ENCODE data around the gene ADAM12.

ADAM12 gene

GRCh38 chr10:126198681-126199080, 189.6 kb downstream of the ADAM12 start:
- Histone ChIP-seq H3K4me1 (ENCODE audit: control insufficient read depth in 1 of 2, insufficient read depth in 2 of 2, low read length in 2 of 2) (no peaks in the 10 kb centered on the region), H3K23ac (ENCODE audit: low read length) (no peak overlapping the region), H3K36me3 (ENCODE audit: control insufficient read depth in 1 of 2, insufficient read depth in 2 of 2, low read length in 2 of 2) (no peaks in the 10 kb centered on the region), H3K79me2 (ENCODE audit: control insufficient read depth, insufficient read depth, low read length, poor library complexity) (no peaks in the 10 kb centered on the region), H3K27ac (ENCODE audit: low read depth, low read length) (no peak overlapping the region), H3K9me3 (ENCODE audit: insufficient read depth, low read depth, low read length) (no peaks in the 10 kb centered on the region), H2AFZ (ENCODE audit: insufficient read depth, low read length, poor library complexity) (no peak overlapping the region), H3K27me3 (ENCODE audit: insufficient read depth, low read length) (peaks cover 2% of the 10 kb centered on the region), H3K18ac (ENCODE audit: low read length) (no peak overlapping the region), H4K12ac (ENCODE audit: low read depth, low read length) (no peak overlapping the region), H3K4ac (ENCODE audit: low read depth, low read length) (no peak overlapping the region), H3K4me3 (ENCODE audit: low read depth, low read length) (no peak overlapping the region), H3K14ac (ENCODE audit: low read length) (no peak overlapping the region), H4K8ac (ENCODE audit: low read depth, low read length) (no peak overlapping the region), H2AK5ac (ENCODE audit: low read length) (no peak overlapping the region), H2BK12ac (ENCODE audit: low read length) (no peak overlapping the region), H3K4me2 (ENCODE audit: low read length) (no peak overlapping the region), H3K79me1 (ENCODE audit: low read length) (no peaks in the 10 kb centered on the region), H2BK120ac (ENCODE audit: insufficient read depth, low read length, poor library complexity) (no peak overlapping the region), H3K9ac (ENCODE audit: low read length) (no peak overlapping the region), H4K91ac (ENCODE audit: low read depth, low read length) (no peak overlapping the region), H2BK5ac (ENCODE audit: low read depth, low read length, poor library complexity) (no peak overlapping the region)
- no peak for DNase-seq

DNA sequence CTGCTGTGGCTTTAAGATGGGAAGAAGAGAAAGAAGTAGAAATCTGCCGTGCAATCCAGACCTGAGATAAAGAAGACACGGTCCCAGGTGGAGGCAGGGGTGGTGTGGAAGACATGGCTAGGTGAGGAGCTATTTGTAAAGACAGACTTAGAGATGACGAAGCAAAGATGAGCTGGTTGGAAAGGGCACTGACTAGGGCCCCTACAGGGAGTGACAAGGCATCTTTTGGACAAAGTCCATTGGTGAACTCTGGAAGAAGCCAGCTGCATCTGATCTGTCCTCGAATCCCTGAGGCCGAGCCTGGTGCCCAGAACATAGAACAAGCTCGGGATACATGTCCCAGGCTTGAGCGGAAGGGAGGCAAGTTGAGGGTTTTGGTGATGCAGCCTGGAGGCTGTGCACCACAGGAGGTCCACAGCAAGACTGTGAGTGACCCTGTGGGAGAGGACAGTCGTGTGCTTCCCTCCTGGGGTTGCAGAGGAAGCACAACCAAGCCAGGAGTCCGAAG, 191.2 kb downstream of the ADAM12 start:
- Histone ChIP-seq H3K9ac (ENCODE audit: low read length) (no peak overlapping the region), H3K4me1 (ENCODE audit: control insufficient read depth in 1 of 2, insufficient read depth in 2 of 2, low read length in 2 of 2) (no peaks in the 10 kb centered on the region), H3K18ac (ENCODE audit: low read length) (no peak overlapping the region), H3K27ac (ENCODE audit: low read depth, low read length) (no peak overlapping the region), H2BK12ac (ENCODE audit: low read length) (no peak overlapping the region), H3K79me1 (ENCODE audit: low read length) (no peaks in the 10 kb centered on the region), H2AFZ (ENCODE audit: insufficient read depth, low read length, poor library complexity) (no peak overlapping the region), H3K79me2 (ENCODE audit: control insufficient read depth, insufficient read depth, low read length, poor library complexity) (no peaks in the 10 kb centered on the region), H3K4me3 (ENCODE audit: low read depth, low read length) (no peak overlapping the region), H3K36me3 (ENCODE audit: control insufficient read depth in 1 of 2, insufficient read depth in 2 of 2, low read length in 2 of 2) (no peaks in the 10 kb centered on the region), H2BK120ac (ENCODE audit: insufficient read depth, low read length, poor library complexity) (no peak overlapping the region), H3K4ac (ENCODE audit: low read depth, low read length) (no peak overlapping the region), H4K12ac (ENCODE audit: low read depth, low read length) (no peak overlapping the region), H3K27me3 (ENCODE audit: insufficient read depth, low read length) (peaks cover 2% of the 10 kb centered on the region), H3K23ac (ENCODE audit: low read length) (no peak overlapping the region), H3K9me3 (ENCODE audit: insufficient read depth, low read depth, low read length) (no peaks in the 10 kb centered on the region), H4K8ac (ENCODE audit: low read depth, low read length) (no peak overlapping the region), H2AK5ac (ENCODE audit: low read length) (no peak overlapping the region), H3K4me2 (ENCODE audit: low read length) (no peak overlapping the region), H2BK5ac (ENCODE audit: low read depth, low read length, poor library complexity) (no peak overlapping the region), H4K91ac (ENCODE audit: low read depth, low read length) (no peak overlapping the region), H3K14ac (ENCODE audit: low read length) (no peak overlapping the region)
- no CpG with 5 or more reads among the region's 9 CpGs for WGBS (ENCODE audit: extremely low coverage, insufficient coverage, insufficient read length)
- no peak for DNase-seq

- Histone ChIP-seq H4K91ac (ENCODE audit: low read depth, low read length) (no peak overlapping the region), H3K4me3 (ENCODE audit: low read depth, low read length) (no peak overlapping the region), H2BK12ac (ENCODE audit: low read length) (no peak overlapping the region), H3K4ac (ENCODE audit: low read depth, low read length) (no peak overlapping the region), H3K9me3 (ENCODE audit: insufficient read depth, low read depth, low read length) (peaks cover under 1% of the 10 kb centered on the region), H3K18ac (ENCODE audit: low read length) (no peak overlapping the region), H3K4me2 (ENCODE audit: low read length) (no peak overlapping the region), H2AFZ (ENCODE audit: insufficient read depth, low read length, poor library complexity) (no peak overlapping the region), H3K79me2 (ENCODE audit: control insufficient read depth, insufficient read depth, low read length, poor library complexity) (no peaks in the 10 kb centered on the region), H4K12ac (ENCODE audit: low read depth, low read length) (no peak overlapping the region), H3K27ac (ENCODE audit: low read depth, low read length) (no peak overlapping the region), H3K79me1 (ENCODE audit: low read length) (no peaks in the 10 kb centered on the region), H2BK5ac (ENCODE audit: low read depth, low read length, poor library complexity) (no peak overlapping the region), H4K8ac (ENCODE audit: low read depth, low read length) (no peak overlapping the region), H3K4me1 (ENCODE audit: control insufficient read depth in 1 of 2, insufficient read depth in 2 of 2, low read length in 2 of 2) (no peaks in the 10 kb centered on the region), H2BK120ac (ENCODE audit: insufficient read depth, low read length, poor library complexity) (no peak overlapping the region), H3K36me3 (ENCODE audit: control insufficient read depth in 1 of 2, insufficient read depth in 2 of 2, low read length in 2 of 2) (no peaks in the 10 kb centered on the region), H3K14ac (ENCODE audit: low read length) (no peak overlapping the region), H3K23ac (ENCODE audit: low read length) (no peak overlapping the region), H3K9ac (ENCODE audit: low read length) (no peak overlapping the region), H2AK5ac (ENCODE audit: low read length) (no peak overlapping the region), H3K27me3 (ENCODE audit: insufficient read depth, low read length) (peaks cover 2% of the 10 kb centered on the region)
- DNase-seq: no peak
- no CpG with 5 or more reads among the region's 3 CpGs for WGBS (ENCODE audit: extremely low coverage, insufficient coverage, insufficient read length)
Observed at GRCh38 chr10:126196281-126196680, 192.0 kb downstream of the ADAM12 start.

DNA sequence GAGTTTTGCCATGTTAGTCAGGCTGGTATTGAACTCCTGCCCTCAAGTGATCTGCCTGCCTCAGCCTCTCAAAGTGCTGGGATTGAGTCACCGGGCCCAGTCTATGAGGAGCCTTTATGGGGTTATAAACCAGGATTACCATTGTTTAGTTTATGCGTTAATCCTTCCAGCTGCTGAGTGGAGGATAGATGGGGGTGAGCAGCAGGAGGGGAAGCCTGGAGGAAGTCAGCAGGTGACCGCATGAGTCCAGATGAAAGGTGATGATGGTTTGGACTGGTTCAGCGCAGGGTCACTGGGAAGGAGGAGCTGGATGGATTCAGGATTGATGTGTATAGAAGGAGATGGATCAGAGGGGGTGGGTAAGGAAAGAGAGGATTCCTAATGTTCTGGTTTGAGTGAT, 197.1 kb downstream of the ADAM12 start:
- H3K4me3 ChIP-seq (ENCODE audit: low read depth, low read length): no peak overlapping the region
- no peak for DNase-seq
- H3K27ac ChIP-seq (ENCODE audit: low read depth, low read length): no peak overlapping the region
- H4K91ac ChIP-seq (ENCODE audit: low read depth, low read length): no peak overlapping the region
- no peak overlapping the region for H2AFZ ChIP-seq (ENCODE audit: insufficient read depth, low read length, poor library complexity)
- H2BK12ac ChIP-seq (ENCODE audit: low read length): no peak overlapping the region
- no peak overlapping the region for H3K18ac ChIP-seq (ENCODE audit: low read length)
- no peak overlapping the region for H3K4me2 ChIP-seq (ENCODE audit: low read length)
- WGBS (ENCODE audit: extremely low coverage, insufficient coverage, insufficient read length): no CpG with 5 or more reads among the region's 4 CpGs
- no peaks in the 10 kb centered on the region for H3K79me2 ChIP-seq (ENCODE audit: control insufficient read depth, insufficient read depth, low read length, poor library complexity)
- no peaks in the 10 kb centered on the region for H3K27me3 ChIP-seq (ENCODE audit: insufficient read depth, low read length)
- H3K4ac ChIP-seq (ENCODE audit: low read depth, low read length): no peak overlapping the region
- no peak overlapping the region for H3K9ac ChIP-seq (ENCODE audit: low read length)
- no peak overlapping the region for H3K14ac ChIP-seq (ENCODE audit: low read length)
- H4K8ac ChIP-seq (ENCODE audit: low read depth, low read length): no peak overlapping the region
- no peak overlapping the region for H2AK5ac ChIP-seq (ENCODE audit: low read length)
- H3K79me1 ChIP-seq (ENCODE audit: low read length): no peaks in the 10 kb centered on the region
- H4K12ac ChIP-seq (ENCODE audit: low read depth, low read length): no peak overlapping the region
- H3K4me1 ChIP-seq (ENCODE audit: control insufficient read depth in 1 of 2, insufficient read depth in 2 of 2, low read length in 2 of 2): no peaks in the 10 kb centered on the region
- H2BK5ac ChIP-seq (ENCODE audit: low read depth, low read length, poor library complexity): no peak overlapping the region
- no peak overlapping the region for H2BK120ac ChIP-seq (ENCODE audit: insufficient read depth, low read length, poor library complexity)
- H3K23ac ChIP-seq (ENCODE audit: low read length): no peak overlapping the region
- peaks cover 2% of the 10 kb centered on the region for H3K9me3 ChIP-seq (ENCODE audit: insufficient read depth, low read depth, low read length)
- no peaks in the 10 kb centered on the region for H3K36me3 ChIP-seq (ENCODE audit: control insufficient read depth in 1 of 2, insufficient read depth in 2 of 2, low read length in 2 of 2)

All from trophoblast cell (in vitro differentiated cells and primary cell).